Mesothelial cell of epicardium (in vitro differentiated cells): ENCODE measurements around the gene PALD1. TPM values are rescaled to one million over a fixed set of nuclear protein-coding genes. Genes with fewer than 3 reads are reported as not detected.

Experiments used
- DNase-seq, 2 experiments: peaks; one replicate each; pipeline ENCODE4 v3.0.0; 2021; ENCODE audit warnings: low spot score in 2 of 2; ENCODE audit not compliant: unreplicated experiment in 2 of 2
- H3K27ac Mint-ChIP-seq: 2 replicates; pipeline ENCODE4 v1.8.0; 2021; ENCODE audit warnings: mixed read lengths
- H3K27me3 Mint-ChIP-seq: 2 replicates; pipeline ENCODE4 v1.8.0; 2021; ENCODE audit warnings: low read depth, mixed read lengths
- H3K36me3 Mint-ChIP-seq: 2 replicates; pipeline ENCODE4 v1.8.0; 2021; ENCODE audit warnings: mixed read lengths
- H3K4me1 Mint-ChIP-seq: 2 replicates; pipeline ENCODE4 v1.8.0; 2021; ENCODE audit warnings: mixed read lengths
- H3K4me3 Mint-ChIP-seq: 2 replicates; pipeline ENCODE4 v1.8.0; 2021; ENCODE audit warnings: mild to moderate bottlenecking, moderate library complexity, mixed read lengths
- H3K9me3 Mint-ChIP-seq: 2 replicates; pipeline ENCODE4 v1.8.0; 2021; ENCODE audit warnings: mixed read lengths
- total RNA-seq: library from RNA; stranded (reverse); gene quantifications from 3 replicates; pipeline ENCODE4 v1.2.1, GENCODE V29; 2021
- TF ChIP-seq, protein P1 (sequence below): fragments of 200-600 bp; sonication (generic); IDR thresholded peaks from one replicate; pipeline ENCODE4 v1.5.0; 2021; ENCODE audit warnings: antibody characterized with exemption; ENCODE audit not compliant: unreplicated experiment

The PALD1 gene
- total RNA-seq, 1 donor from 2014 or later = 4.9 TPM

DNA sequence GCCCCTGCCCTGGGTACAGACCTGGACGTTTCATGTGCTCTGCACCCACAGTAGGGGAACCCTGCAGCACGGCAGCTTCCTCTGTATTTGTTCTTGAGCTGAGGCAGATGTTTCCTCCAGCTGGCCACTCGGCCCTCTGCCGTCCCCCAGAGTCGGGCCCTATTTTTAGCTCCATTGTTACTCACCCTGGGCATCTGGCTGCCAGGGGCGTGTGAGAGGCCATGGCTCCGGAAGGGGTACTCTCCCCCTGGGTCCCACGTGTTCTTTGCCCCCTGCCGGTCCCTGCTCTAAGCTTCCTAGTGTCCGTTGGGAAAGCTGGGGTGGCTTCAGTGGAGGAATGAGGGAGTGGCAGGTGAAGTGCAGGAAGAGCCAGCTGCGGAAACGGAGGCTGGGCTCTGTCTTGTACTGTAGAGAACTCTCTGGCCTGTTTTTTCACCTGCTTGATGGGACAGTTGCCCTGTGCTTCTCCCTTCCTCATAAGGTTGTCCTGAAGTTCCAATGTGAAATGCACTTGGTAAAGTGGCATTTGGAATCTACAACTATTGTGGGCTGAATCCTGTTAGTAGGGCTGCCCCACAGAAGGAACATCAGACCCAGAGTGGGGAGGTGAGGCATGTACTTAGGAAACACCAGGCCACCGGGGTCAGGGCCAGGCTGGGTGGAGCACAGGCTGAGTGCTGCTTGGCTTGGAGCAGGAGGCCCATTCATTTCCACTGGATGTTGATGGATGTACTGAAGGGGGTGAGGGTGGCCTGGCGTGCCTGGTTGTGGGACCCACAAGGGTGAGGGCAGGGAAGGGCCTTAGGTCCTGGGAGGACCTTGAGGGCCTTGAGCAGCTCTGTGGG, 30.6 kb downstream of the PALD1 start:
- DNase-seq = no peak
- Mint-ChIP-seq H3K9me3 (no peaks in the 10 kb centered on the region), H3K4me1 (peaks cover 7% of the 10 kb centered on the region), H3K36me3 (no peaks in the 10 kb centered on the region), H3K4me3 (no peak overlapping the region), H3K27ac (no peak overlapping the region), H3K27me3 (no peaks in the 10 kb centered on the region)
- TF ChIP-seq, protein P1, sequence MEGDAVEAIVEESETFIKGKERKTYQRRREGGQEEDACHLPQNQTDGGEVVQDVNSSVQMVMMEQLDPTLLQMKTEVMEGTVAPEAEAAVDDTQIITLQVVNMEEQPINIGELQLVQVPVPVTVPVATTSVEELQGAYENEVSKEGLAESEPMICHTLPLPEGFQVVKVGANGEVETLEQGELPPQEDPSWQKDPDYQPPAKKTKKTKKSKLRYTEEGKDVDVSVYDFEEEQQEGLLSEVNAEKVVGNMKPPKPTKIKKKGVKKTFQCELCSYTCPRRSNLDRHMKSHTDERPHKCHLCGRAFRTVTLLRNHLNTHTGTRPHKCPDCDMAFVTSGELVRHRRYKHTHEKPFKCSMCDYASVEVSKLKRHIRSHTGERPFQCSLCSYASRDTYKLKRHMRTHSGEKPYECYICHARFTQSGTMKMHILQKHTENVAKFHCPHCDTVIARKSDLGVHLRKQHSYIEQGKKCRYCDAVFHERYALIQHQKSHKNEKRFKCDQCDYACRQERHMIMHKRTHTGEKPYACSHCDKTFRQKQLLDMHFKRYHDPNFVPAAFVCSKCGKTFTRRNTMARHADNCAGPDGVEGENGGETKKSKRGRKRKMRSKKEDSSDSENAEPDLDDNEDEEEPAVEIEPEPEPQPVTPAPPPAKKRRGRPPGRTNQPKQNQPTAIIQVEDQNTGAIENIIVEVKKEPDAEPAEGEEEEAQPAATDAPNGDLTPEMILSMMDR = no peak

- Mint-ChIP-seq H3K9me3 (no peaks in the 10 kb centered on the region), H3K27me3 (no peaks in the 10 kb centered on the region), H3K36me3 (no peaks in the 10 kb centered on the region), H3K4me3 (no peak overlapping the region), H3K27ac (no peak overlapping the region), H3K4me1 (peaks cover 7% of the 10 kb centered on the region)
- TF ChIP-seq, protein P1 = no peak
- DNase-seq = no peak
Observed at GRCh38 chr10:70509757-70510147, 31.2 kb downstream of the PALD1 start.

GRCh38 chr10:70510453-70510852, 31.9 kb downstream of the PALD1 start:
- Mint-ChIP-seq H3K4me3 (no peak overlapping the region), H3K9me3 (no peaks in the 10 kb centered on the region), H3K27me3 (no peaks in the 10 kb centered on the region), H3K36me3 (no peaks in the 10 kb centered on the region), H3K27ac (no peak overlapping the region), H3K4me1 (peaks cover 7% of the 10 kb centered on the region)
- DNase-seq = no peak
- TF ChIP-seq, protein P1 = no peak

- TF ChIP-seq, protein P1 = no peak
- H3K36me3 Mint-ChIP-seq = no peaks in the 10 kb centered on the region
- H3K4me3 Mint-ChIP-seq = no peak overlapping the region
- no peaks in the 10 kb centered on the region for H3K9me3 Mint-ChIP-seq
- no peaks in the 10 kb centered on the region for H3K27me3 Mint-ChIP-seq
- peaks cover 7% of the 10 kb centered on the region for H3K4me1 Mint-ChIP-seq
- no peak overlapping the region for H3K27ac Mint-ChIP-seq
- no peak for DNase-seq
Observed at GRCh38 chr10:70510904-70511303, 32.3 kb downstream of the PALD1 start.

GRCh38 chr10:70512149-70512639, 33.6 kb downstream of the PALD1 start:
- no peak for DNase-seq
- TF ChIP-seq, protein P1 = no peak
- Mint-ChIP-seq H3K4me3 (no peak overlapping the region), H3K36me3 (no peaks in the 10 kb centered on the region), H3K4me1 (peaks cover 7% of the 10 kb centered on the region), H3K27me3 (no peaks in the 10 kb centered on the region), H3K9me3 (no peaks in the 10 kb centered on the region), H3K27ac (no peak overlapping the region)
